GM19372 (cell line): ENCODE measurements around the gene TSGA10IP.

ENCODE experiments used
- ATAC-seq: cut with Tn5 transposase; IDR thresholded peaks from one replicate; pipeline ENCODE4 v1.9.1; 2021; ENCODE audit warnings: mild to moderate bottlenecking, low read depth, moderate library complexity; ENCODE audit not compliant: unreplicated experiment

Gene TSGA10IP

GRCh38 chr11:66003291-66003690 lies 58.0 kb downstream of the TSGA10IP start:
- no peak for ATAC-seq

GRCh38 chr11:66004186-66004585 lies 58.9 kb downstream of the TSGA10IP start:
- no peak for ATAC-seq

- ATAC-seq, result no peak
Measured at GRCh38 chr11:66006134-66006890, 61.0 kb downstream of the TSGA10IP start.

GRCh38 chr11:66006891-66007176 lies 61.6 kb downstream of the TSGA10IP start:
- no peak for ATAC-seq

- ATAC-seq, result no peak
Measured at GRCh38 chr11:66007201-66007634, 61.9 kb downstream of the TSGA10IP start.

DNA sequence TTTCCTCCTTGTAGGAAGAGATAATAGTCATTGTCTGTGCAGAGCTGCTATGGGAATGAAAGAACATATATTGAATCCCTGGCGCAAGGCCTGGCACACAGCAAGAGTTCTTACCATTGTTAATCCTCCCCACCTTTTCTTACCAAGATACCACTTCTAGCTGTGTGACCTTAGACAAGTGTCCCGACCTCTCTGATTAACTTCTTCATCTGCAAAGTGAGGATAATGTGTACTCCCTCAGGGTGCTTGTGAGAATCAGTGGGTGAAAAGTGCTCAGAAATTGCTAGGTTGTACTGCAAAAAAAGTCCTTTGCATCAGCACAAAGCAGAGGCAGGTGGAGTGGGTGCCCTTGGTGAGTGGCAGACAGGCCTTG lies 62.8 kb downstream of the TSGA10IP start:
- no peak for ATAC-seq

GRCh38 chr11:66008468-66009101 lies 63.3 kb downstream of the TSGA10IP start:
- ATAC-seq, result no peak
